Skin of body (tissue), 2 donors: ENCODE results near the gene GDI1. TPM values are rescaled to one million over a fixed set of nuclear protein-coding genes. Genes with fewer than 3 reads are reported as not detected.

Experiments used
- DNase-seq: peaks from one replicate; lab custom pipeline; 2025; lab: John Stamatoyannopoulos, UW
- total RNA-seq: library from RNA; depleted of rRNA; stranded (reverse); fragments of >200 nt; gene quantifications from one replicate; pipeline ENCODE4 v1.2.3, GENCODE V29; 2014

Gene GDI1
- total RNA-seq, 1 donor from 2014 or later: 58.2 TPM

GRCh38 chrX:154408659-154409221 lies 28.2 kb upstream of the GDI1 start:
- DNase-seq: no peak

DNA sequence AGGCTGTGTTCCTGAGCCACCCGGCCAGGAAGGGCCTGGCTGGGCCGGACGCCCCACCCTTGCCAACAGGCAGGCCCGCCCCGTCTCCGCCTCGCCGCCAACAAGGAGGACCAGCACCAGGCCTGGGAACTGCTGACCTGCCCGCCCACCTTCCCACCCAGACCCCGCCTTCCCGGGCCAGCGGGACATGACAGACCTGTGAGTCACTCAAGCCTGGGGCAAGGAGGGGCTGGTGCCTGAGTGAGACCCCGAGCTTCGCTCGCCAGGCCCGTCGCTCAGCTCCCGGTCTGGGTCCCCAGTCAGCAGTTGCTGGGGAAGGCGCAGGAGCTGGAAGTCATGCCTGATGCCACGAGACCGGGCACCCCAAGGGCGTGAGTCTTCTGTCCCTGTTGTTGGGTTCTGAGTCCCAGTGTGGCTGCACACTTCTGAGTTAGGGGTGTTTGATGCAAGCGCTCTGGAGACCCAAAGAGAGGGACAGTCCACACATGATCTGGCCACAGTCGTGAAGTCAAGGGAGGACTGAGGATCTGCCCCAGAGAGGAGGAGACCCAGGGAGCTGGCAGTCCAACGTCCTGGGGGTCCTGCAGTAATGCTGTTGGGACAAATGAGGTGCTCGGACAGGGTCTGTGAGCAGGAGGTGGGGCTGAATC lies 27.6 kb upstream of the GDI1 start, which contains the start of gene DNASE1L1:
Gene DNASE1L1, minus strand, starts transcription at position 33 of the 650 bp plus-strand sequence. CDS start 3,686 bp downstream, outside the sequence.
- no peak for DNase-seq

GRCh38 chrX:154411981-154412340 lies 25.0 kb upstream of the GDI1 start:
- no peak for DNase-seq

GRCh38 chrX:154412468-154412867 lies 24.5 kb upstream of the GDI1 start:
- no peak for DNase-seq

GRCh38 chrX:154413142-154413541 lies 23.8 kb upstream of the GDI1 start:
- DNase-seq: no peak

DNA sequence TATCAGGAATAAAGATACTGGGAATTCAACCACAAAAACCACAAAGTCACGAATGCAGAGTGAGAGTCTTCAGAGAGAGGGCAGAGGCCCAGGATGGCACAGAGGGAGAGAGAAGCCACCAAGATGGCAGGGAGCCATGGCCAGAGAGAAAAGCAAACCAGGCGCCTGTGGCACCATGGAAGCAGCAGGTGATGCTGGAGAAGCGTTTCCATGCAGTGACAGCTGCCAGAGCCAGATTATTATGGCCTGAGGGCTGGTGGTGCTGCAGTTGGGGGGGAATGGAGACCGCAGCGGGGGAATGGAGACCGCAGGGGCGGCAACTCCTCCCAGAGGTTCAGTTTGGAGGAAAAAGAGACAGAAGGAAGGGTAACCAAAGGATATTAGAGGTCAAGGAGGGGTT lies 19.8 kb upstream of the GDI1 start:
- no peak for DNase-seq

- DNase-seq: no peak
These were observed 17.8 kb upstream of the GDI1 start for GRCh38 chrX:154419189-154419588.

DNA sequence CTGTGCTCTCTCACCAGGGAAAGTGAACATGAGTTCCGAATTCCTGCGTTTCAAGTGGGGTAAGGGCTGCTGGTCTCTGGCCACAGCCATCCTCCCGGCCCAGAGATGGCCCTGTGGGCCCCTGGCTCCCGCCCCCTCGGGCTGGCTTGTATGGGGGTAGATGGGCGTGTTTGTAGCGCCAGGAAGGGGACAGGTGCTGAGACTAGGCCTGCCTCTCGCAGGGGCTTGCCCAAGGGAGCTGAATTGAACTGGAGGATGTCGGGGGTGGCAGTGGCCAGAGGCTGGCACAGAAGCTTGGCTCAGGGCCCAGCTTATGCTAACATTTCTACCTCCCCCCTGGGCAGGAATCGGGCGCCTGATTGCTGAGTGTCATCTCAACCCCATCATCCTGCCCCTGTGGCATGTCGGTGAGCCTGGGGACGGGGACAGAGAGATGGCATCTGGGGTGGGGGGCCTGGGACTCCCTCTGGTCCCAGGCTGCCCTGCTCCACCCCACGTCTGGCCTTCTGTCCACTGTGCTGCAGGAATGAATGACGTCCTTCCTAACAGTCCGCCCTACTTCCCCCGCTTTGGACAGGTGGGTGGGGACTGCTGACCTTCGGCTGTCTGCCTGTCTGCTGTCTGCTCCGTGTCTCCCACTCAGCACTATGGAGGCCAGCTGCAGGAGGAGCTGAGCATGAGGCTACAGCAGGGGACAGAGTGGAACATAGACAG lies 17.1 kb upstream of the GDI1 start:
- DNase-seq: no peak

DNA sequence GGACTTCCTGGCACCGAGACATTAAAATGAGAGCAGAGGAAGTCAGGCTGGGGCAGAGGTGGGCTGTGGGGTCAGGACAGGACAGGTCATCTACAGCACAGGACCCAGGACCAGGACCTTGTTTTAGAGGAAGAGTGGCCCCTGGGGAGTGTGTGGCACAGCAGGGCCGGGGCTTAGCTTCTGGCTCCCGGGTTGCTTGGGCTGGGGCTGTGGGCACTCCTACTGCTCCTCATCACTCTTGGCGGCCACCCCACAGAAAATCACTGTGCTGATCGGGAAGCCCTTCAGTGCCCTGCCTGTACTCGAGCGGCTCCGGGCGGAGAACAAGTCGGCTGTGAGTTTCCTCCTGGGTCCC lies 16.6 kb upstream of the GDI1 start:
- no peak for DNase-seq

DNA sequence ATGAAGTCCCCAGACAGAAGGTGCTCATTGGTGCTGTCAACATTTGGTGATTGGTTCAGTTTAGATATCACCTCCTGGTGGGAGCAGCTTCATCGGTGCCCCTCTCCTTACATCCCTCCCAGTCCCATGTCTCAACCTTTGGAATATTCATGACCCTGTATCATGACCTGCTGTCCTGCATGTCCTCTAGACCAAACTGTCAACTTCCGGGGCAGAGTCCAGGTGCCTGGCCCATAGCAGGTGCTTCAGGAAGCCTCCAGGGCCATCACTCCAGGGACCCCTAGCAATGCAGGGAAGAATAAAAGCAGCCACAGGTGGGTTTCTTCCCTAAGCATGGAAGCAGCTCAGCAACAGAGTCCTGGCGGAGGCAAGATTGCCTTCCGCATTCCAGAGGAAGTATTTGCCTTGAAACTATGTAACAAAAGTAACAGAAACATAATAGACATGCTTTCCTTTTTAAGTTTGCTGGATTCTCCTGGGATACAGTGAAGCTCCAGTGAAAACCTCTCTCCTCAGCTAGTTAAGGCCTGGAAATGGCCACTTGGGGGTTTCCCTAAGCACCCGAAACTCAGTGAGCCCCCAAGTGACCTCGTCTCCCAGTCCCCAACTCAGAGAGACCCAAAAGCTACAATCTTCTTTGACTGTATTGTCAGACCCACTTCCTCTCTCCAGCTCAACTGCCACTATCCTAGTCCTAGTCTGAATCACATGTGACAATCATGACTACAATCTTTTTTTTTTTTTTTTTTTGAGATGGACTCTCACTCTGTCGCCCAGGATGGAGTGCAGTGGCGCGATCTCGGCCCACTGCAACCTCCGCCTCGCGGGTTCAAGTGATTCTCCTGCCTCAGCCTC lies 9.8 kb upstream of the GDI1 start:
- DNase-seq: no peak

- peak; percentile 77 for DNase-seq
These were observed 8.5 kb upstream of the GDI1 start, which contains the start of gene ATP6AP1 for GRCh38 chrX:154428176-154429171. TSS of gene ATP6AP1 (plus strand) at chrX:154428677. CDS start at chrX:154428693, 16 bp downstream.

DNA sequence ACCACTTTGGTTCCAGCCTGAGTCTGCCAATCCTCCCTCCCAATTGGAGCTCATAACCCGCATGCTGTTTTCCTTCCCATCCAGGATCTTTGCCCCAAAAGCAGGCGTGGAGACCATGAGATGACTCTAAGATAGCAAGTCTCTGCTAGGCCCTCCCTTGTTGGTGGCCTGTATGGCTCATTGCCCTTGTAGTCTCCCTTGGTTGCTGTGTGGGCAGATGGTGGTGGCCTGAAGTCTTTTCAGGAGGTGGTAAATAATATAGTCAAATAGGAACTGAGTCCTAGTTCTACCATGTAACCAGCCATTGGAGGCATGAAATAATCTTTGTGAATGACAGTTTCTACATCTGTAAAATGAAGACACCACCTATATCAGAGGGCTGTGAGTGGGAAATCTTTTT lies 7.2 kb upstream of the GDI1 start:
- no peak for DNase-seq

GRCh38 chrX:154430479-154430878 lies 6.5 kb upstream of the GDI1 start:
- DNase-seq: no peak

DNA sequence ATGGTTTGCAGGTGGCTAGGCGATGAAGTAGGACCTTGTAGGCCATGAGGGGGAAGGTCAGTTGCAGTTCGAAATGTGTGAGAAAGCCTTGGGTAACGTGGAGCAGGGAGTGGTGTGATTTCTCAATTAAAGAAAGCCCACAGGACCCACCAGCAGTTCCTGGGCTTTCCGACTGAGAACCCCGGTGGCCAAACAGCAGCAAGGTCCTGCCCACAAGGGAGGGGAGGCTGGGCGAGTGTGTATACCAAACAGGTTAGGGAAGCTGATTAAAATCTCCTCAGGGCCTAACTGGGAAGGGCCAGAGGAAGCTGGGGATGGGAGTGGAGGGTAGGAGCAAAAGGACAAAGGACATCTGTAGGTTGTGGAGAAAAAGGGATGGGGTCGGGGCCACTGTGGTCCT lies 6.0 kb upstream of the GDI1 start:
- no peak for DNase-seq

DNA sequence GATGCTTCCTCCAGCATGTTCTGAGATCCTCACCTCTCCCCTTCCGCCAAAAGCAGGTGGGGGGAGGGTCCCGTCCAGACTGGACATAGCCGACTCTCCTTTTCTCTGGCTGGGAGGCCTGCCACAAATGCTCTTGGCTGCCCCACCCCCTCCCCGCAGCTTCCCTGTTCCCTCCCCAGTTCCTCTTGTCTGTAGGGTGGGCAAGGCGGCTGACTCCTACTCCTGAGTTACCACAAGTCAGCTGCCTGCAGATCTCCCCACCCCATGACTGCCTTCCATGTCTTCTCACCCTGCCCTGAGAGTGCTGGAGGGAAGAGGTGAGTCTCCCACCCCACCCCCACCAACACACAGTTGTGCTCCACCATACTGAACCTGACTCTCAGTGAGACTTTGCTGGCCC lies 5.6 kb upstream of the GDI1 start:
- DNase-seq: no peak

- DNase-seq: no peak
These were observed 4.7 kb upstream of the GDI1 start for GRCh38 chrX:154432210-154432609.

DNA sequence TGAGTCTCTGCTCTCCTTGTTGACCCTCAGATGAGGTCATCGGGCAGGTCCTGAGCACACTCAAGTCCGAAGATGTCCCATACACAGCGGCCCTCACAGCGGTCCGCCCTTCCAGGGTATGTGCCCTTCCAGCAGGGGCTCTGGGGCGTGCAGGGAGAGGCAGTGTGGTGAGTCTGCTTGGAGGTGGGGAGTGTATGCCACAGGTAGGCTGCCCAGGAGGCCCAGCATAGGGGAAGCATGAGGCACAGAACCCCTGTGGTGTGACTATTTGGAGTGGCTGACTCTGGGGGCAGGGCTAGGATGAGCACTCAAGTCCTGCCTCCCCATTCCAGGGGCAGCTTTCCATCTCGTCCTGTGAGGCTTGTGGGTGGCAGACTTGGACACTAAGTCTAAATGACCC lies 3.3 kb upstream of the GDI1 start:
- no peak for DNase-seq

DNA sequence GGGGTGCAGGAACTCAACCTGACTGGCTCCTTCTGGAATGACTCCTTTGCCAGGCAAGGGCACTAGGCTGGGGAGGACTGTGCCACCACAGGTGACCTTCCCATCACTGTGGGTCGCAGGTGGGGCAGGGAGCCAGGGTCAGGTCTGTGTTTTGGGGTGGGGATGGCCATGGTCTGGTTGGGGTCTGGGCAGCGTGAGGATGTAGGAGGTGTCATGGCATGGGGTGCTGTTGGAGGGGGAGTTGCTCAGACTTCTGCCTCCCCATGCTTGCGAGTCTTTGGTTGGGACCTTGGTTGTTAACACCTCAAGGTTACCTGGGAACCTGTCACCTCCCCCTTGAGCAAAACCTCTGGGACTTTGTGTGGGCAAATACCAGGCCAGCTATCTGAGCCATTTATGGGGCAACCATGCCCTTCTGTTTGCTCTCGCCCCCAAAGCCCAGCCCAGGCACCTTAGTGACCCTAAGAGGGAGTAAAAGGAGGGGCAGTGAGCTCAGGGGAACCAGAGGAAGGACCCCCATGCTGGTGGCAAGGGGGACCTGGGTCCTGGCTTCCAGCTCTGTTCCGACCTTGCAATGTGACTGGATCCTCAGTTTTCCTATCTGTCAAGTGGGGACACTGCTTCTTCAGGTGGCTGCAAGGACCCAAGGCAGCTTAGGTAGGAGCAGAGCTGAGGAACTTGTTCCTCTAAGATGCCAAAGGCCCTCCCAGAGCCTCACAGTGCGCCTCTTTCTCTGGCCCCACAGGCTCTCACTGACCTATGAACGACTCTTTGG lies 2.4 kb upstream of the GDI1 start:
- no peak for DNase-seq

GRCh38 chrX:154435171-154435733 lies 1.7 kb upstream of the GDI1 start:
- no peak for DNase-seq
